ENCODE measurements around the gene SGSM1. TPM values are rescaled to one million over a fixed set of nuclear protein-coding genes. Genes with fewer than 3 reads are reported as not detected.
A peak's percentile ranks its signal among the peaks of the same experiment; 100 is the strongest.

SGSM1 gene
- total RNA-seq, 6 experiments from 2014 or later = 0.11 to 0.78 (median 0.41) TPM

GRCh38 chr22:24768537-24769374 is 37.3 kb upstream of the SGSM1 start:
- Histone ChIP-seq H3K27ac (no peak overlapping the region), H3K4me1 (no peaks in the 10 kb centered on the region), H3K9me3 (no peaks in the 10 kb centered on the region), H3K4me3 (no peak overlapping the region), H3K27me3 (no peaks in the 10 kb centered on the region), H3K36me3 (no peaks in the 10 kb centered on the region)
- intact Hi-C loops (cut with DNase I) = loop anchor here in 1 of 2 donors (5.0 to 10.0 kb wide), 2 partner anchors 84 to 124 kb away; no protein-coding TSS in a partner anchor
- TF ChIP-seq CTCF (IDR thresholded peaks at IDR 0.05) (peak; percentile 63 to 91 (median 85)), POLR2A (IDR thresholded peaks at IDR 0.05) (no peak)
- peak; percentile 87 to 96 (median 94) for ATAC-seq
- WGBS (ENCODE audit: insufficient coverage, low coverage, low lambda C conversion rate, missing lambda C conversion rate) = 35% methylated on average over 7 of the region's 8 CpGs
- peak in 2 of 3 donors; percentile 57 to 60 for DNase-seq

- Histone ChIP-seq H3K9me3 (no peaks in the 10 kb centered on the region), H3K27ac (no peak overlapping the region), H3K4me1 (no peaks in the 10 kb centered on the region), H3K4me3 (no peak overlapping the region), H3K27me3 (no peaks in the 10 kb centered on the region), H3K36me3 (no peaks in the 10 kb centered on the region)
- intact Hi-C loops (cut with DNase I) = loop anchor here in 1 of 2 donors (10.0 kb wide), 1 partner anchor 82 kb away; no protein-coding TSS in a partner anchor
- ATAC-seq (peak; percentile 28 to 59 (median 32)), DNase-seq (no peak)
- 40% methylated on average over 5 of the region's 7 CpGs for WGBS (ENCODE audit: insufficient coverage, low coverage, low lambda C conversion rate, missing lambda C conversion rate)
- TF ChIP-seq POLR2A (IDR thresholded peaks at IDR 0.05) (no peak), CTCF (IDR thresholded peaks at IDR 0.05) (peak; percentile 25 to 46 (median 36))
These were observed 33.4 kb upstream of the SGSM1 start for GRCh38 chr22:24772493-24773220.

- Histone ChIP-seq H3K4me1 (no peaks in the 10 kb centered on the region), H3K27ac (no peak overlapping the region), H3K27me3 (no peaks in the 10 kb centered on the region), H3K36me3 (no peaks in the 10 kb centered on the region), H3K4me3 (no peak overlapping the region), H3K9me3 (no peaks in the 10 kb centered on the region)
- ATAC-seq = no peak
- TF ChIP-seq CTCF (IDR thresholded peaks at IDR 0.05) (no peak), POLR2A (IDR thresholded peaks at IDR 0.05) (no peak)
- intact Hi-C loops (cut with DNase I) = loop anchor here in 1 of 2 donors (10.0 kb wide), 1 partner anchor 79 kb away; no protein-coding TSS in a partner anchor
- WGBS (ENCODE audit: insufficient coverage, low coverage, low lambda C conversion rate, missing lambda C conversion rate) = 46% methylated on average over 10 of the region's 11 CpGs
- no peak for DNase-seq
These were observed 30.1 kb upstream of the SGSM1 start for GRCh38 chr22:24775769-24776492.

- intact Hi-C loops (cut with DNase I) = loop anchor here in 1 of 2 donors (10.0 kb wide), 1 partner anchor 78 kb away; no protein-coding TSS in a partner anchor
- no peak for TF ChIP-seq CTCF (IDR thresholded peaks at IDR 0.05)
- no peak for TF ChIP-seq POLR2A (IDR thresholded peaks at IDR 0.05)
- Histone ChIP-seq H3K27ac (no peak overlapping the region), H3K4me1 (no peaks in the 10 kb centered on the region), H3K27me3 (no peaks in the 10 kb centered on the region), H3K9me3 (no peaks in the 10 kb centered on the region), H3K4me3 (no peak overlapping the region), H3K36me3 (no peaks in the 10 kb centered on the region)
- DNase-seq = no peak
- 70% methylated on average over 5 of the region's 5 CpGs for WGBS (ENCODE audit: insufficient coverage, low coverage, low lambda C conversion rate, missing lambda C conversion rate)
- ATAC-seq = peak in 1 of 4 donors; percentile 62
These were observed 29.5 kb upstream of the SGSM1 start for GRCh38 chr22:24776525-24776924.

All from right lobe of liver (tissue), 6 donors.